WTC11 (cell line): ENCODE measurements around the gene THSD4.

Source experiments
- CTCF ChIP-seq: fragments of 200-600 bp; IDR thresholded peaks from 2 replicates; pipeline ENCODE4 v1.8.0; 2022; ENCODE audit warnings: antibody characterized with exemption
- ZNF138 ChIP-seq: sonication (generic); formaldehyde crosslinking; conservative IDR thresholded peaks from 2 replicates; pipeline ENCODE4 v1.8.1; 2022; ENCODE audit warnings: mild to moderate bottlenecking, moderate library complexity, missing genetic modification reagents
- TF ChIP-seq, protein P1 (sequence below): sonication (generic); formaldehyde crosslinking; IDR thresholded peaks from 2 replicates; pipeline ENCODE4 v1.8.0; 2023; ENCODE audit warnings: missing genetic modification reagents

GRCh38 chr15:71120428-71120944 lies 5.2 kb downstream of the THSD4 start:
- TF ChIP-seq CTCF (no peak), ZNF138 (no peak)
- TF ChIP-seq, protein P1, sequence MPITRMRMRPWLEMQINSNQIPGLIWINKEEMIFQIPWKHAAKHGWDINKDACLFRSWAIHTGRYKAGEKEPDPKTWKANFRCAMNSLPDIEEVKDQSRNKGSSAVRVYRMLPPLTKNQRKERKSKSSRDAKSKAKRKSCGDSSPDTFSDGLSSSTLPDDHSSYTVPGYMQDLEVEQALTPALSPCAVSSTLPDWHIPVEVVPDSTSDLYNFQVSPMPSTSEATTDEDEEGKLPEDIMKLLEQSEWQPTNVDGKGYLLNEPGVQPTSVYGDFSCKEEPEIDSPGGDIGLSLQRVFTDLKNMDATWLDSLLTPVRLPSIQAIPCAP (CRISPR knock-in tag) = no peak
